HL-60 (cell line): ENCODE data around the gene MUSK.

Experiments
- CTCF ChIP-seq: IDR thresholded peaks from one replicate; pipeline ENCODE4 v1.5.1; 2011; ENCODE audit warnings: low read length, control low read depth, inconsistent platforms; ENCODE audit not compliant: insufficient read depth
- REST ChIP-seq: IDR thresholded peaks from 2 replicates; pipeline ENCODE4 v1.6.1; 2012; ENCODE audit warnings: low read depth; ENCODE audit not compliant: insufficient replicate concordance

DNA sequence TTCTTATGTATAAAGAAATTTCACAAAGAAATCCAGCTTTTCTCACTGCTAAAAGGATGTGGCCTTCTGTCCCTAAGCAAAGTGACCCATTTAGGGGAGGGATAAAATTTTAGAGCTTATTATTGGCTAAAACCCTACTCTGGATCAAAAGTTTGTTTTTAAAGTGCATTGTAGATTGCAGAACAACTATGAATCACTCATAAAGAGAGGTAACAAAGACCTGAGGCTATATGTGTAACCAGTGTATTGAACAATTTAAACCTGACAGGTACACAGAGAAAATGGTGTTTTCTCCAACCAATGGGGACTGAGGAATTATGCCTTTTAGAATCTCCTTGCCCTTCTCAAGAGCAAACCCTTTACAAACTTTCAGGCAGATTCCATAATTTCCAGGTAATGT, 86.6 kb downstream of the MUSK start:
- TF ChIP-seq CTCF (no peak), REST (no peak)
